GM18502 (cell line): ENCODE data around the gene PTRHD1.
"Not testable (repeated sequence)": the region's sequence is repeated elsewhere in the genome, so short reads cannot be mapped to it uniquely, and the experiment has no call there.

Experiments used
- ATAC-seq: cut with Tn5 transposase; IDR thresholded peaks from one replicate; pipeline ENCODE4 v1.9.1; 2021; ENCODE audit warnings: mild to moderate bottlenecking; ENCODE audit not compliant: unreplicated experiment, poor library complexity

PTRHD1 gene, protein sequence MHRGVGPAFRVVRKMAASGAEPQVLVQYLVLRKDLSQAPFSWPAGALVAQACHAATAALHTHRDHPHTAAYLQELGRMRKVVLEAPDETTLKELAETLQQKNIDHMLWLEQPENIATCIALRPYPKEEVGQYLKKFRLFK

GRCh38 chr2:24792874-24793760, at the start of gene PTRHD1, which contains the start of gene CENPO:
Gene PTRHD1, minus strand, starts transcription at chr2:24793391. Its CDS starts 14 bp downstream, at chr2:24793377.
Gene CENPO, plus strand, starts transcription at chr2:24793425. Its CDS starts 495 bp downstream, at chr2:24793920.
- ATAC-seq: peak; percentile 95

- no peak for ATAC-seq
Observed at GRCh38 chr2:24842081-24843050, 49.2 kb upstream of the PTRHD1 start.

- no peak for ATAC-seq
Observed at GRCh38 chr2:24840962-24841945, 48.1 kb upstream of the PTRHD1 start.

DNA sequence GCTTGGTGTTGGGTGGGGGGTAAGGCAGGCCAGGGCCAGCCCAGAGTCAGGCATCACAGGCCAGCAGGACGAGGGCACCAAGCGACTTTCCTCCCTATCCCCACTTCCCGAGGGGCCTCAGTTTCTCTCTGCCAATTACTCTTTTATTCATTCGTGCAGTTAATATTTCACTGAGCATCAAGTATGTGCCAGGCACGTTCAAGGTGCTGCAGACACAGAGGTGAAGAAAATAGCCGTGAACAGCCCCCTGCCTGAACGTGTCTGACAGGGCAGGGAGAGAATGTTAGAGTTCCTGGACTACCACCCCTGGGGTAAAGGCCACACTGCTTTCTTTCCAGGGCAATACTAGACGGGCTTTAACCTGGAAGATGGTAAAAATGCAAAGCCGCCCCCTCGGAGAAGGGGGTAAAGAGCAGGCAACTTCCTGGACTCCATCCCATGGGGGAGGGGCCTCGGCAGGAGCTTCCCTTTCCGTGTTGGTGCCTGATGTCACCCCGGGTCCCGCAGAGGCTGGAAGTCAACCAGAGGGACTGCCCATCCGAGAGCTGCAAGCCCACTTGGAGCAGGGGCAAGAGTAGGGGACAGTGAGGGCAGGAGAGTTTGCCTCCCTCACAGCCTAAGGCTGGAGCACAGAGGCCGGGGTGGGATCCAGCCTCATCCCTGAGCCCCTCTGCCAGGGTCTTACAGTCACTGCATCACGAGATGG, 47.1 kb upstream of the PTRHD1 start:
- ATAC-seq: no peak

DNA sequence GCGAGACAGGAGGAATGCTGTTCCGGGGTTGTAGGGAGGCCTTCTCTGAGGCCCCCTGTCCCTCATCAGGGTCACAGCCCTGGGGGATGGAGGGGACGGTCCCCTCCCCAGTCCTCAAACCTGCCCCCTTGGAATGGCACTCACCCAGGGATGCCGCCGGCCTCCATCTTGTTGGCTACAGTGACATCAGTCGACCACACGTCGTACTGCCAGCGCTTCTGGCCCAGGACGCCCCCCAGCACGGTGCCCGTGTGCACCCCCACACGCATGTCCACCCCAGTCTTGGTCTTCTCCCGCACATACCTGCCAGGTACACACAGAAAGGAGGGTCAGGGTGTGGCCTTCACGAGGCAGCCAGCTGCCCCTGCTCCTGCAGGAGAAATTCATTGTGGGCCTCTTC, 46.5 kb upstream of the PTRHD1 start:
- no peak for ATAC-seq

DNA sequence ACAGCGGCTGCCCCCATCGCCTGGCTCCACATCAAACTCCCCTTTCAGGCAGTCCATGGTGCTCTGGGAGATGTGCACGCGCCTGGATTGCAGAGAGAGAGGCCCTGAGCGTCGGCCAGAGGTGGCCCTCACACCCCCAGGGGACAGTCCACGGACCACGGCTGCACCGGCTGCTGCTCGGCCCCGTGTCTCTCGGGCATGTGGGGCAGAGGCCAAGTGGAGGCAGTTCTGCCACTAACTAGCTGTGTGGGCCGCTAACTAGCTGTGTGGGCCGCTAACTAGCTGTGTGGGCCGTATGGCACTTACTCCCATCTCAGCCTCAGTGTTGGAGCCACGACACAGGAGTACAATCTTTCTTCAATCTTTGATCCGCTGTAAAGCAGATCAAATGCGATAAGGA, 45.4 kb upstream of the PTRHD1 start:
- no peak for ATAC-seq

DNA sequence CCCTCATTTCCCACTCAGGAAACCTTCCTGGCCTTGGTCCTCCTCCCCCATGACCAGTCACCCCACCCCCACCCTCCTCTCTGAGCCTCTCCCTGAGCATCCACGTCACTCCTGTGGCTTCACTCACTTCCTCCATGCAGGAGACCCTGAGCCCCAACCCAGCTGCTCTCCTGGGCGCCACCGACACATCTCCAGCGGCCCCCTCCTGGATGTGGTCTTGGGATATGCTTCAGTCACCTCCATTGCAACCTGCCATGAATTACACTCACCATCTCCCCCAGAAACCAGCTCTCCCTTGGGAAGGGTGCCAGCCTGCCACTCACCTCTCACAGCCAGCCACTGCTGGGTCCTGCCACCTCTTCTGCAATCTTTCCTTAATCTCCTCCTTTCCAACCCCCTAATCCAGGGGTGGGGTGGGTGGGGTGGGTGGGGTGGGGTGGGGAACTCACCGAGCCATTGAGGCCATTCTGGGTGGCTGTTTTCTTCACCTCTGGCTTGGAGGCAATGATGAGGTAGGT, 44.9 kb upstream of the PTRHD1 start:
- no peak for ATAC-seq

- no peak for ATAC-seq
Observed at GRCh38 chr2:24836706-24837105, 43.5 kb upstream of the PTRHD1 start.

GRCh38 chr2:24836206-24836605, 43.0 kb upstream of the PTRHD1 start:
- no peak for ATAC-seq

DNA sequence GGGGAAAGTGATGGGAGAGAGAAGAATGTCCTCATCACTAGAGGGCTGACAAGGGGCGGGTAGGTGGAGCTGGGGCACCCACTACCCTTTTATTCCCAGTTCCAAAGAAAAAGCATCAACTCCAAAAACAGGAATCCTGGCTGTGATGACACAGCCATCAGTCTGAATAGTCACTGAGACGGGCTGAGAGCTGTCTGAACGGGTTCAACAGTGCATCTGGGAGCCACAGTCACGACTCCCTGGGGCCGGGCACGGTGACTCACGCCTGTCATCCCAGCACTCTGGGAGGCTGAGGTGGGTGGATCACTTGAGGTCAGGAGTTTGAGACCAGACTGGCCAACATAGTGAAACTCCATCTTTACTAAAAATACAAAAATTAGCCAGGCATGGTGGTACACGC, 42.2 kb upstream of the PTRHD1 start:
- ATAC-seq: not testable (repeated sequence)

DNA sequence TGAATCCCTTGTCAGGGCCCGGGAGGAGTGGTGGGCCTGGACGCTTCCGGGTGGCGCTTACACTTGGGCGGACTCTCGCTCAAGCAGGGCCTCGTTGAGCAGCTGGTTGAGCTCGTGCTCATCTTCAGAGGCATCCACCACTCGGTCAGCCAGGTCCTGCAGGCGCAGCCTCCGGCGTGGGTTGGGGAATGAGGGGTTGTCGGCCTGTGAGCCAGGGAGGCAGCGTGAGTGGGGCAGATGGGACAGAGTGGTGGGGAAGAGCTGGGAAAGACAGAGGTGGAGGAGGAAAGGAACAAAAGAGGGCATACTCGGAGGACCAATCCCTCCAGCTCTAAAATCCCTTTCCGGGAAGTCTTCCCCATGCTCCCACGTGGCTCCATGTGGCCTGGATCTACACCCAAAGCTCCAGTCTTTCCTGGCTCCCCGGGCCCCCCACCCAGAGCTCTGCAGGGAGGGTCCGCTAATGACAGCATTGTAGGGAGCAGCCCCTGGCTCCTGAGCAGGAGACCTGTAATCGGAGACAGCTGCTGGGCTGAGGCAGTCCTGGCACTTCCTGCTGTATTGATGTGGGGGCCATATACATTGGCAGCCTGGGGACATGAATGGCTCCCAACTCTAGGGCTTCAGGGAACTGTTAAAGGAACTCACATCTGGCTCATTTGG, 41.7 kb upstream of the PTRHD1 start:
- ATAC-seq: no peak

DNA sequence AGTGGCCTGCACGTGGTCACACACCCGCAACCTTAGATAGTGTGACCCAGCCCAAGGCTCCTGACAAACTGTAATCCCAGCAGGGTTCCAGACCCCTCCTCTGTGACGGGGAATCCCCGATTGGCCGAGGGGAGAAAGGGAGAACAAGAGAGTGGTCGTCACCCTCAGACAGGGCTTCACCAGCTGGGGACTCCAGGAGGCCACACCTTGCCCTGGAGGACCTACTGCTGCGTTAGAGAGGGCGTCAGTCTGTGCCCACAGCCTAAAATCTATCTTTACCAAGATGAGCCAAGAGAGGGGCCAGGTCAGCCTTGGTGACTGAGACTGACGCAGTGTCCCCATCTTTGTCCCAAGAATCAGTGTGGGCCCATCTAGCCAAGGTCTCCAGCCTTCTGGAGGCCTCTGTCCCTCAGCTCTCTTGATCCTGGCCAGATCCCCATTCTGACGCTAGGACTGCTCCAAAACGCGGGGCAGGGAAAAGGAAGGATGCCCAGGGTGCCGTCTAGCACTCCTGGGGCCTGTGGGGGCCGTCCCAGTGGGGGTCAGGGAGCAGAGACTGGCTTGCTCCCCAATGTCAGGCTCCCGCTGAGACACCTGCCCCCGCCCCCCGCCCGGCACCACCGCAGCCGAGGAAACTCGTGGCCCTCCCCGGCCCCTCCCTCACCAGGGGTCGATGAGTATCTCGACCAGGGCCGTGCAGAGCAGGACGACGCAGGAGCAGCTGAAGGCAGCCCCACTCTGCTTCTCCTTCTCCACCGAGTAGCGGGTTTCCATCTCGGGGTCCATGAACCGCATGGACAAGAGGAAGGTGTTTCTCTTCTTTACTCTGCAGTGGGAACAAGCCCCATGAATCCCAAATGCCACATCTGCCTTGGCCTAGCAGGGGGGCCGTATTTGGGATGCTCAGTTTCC, 40.9 kb upstream of the PTRHD1 start:
- ATAC-seq: no peak

DNA sequence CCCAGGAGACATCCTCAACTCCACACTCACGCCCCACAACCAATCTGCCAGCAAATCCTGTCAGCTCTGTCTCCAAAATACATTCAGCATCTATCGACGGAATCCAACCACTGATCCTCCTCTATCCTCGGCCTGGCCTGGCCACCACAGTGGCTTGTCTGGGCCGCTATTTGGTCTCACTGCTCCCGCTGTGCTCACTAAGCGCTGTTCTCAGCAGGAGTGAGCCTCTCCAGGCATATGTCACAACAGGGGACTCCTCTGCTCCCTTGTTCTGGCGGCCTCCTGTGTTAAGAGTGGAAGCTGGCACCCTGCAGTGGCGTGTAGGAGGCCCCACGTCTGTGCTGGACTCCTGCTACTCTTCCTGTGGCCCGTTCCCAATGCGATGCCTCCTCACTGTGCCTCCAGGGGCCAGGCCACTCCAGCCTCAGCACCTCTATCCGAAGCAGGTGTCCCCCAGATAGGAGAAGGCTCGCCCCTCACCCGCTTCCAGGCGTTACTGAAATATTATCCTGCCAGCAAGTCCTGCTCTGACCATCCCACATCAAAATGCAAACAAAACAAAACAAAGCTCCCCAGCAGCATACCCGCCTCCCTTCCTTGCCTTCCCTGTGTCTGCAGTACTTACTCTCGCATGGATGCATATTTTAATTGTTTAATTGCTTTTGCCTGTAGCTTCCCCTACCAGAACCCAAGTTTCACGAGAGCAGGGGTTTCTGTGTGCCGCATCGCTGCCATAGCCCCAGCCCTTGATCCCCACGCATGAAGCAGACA, 39.9 kb upstream of the PTRHD1 start:
- no peak for ATAC-seq

GRCh38 chr2:24832521-24832920, 39.3 kb upstream of the PTRHD1 start:
- no peak for ATAC-seq

GRCh38 chr2:24832073-24832461, 38.9 kb upstream of the PTRHD1 start:
- ATAC-seq: no peak
